Activated naive CD8-positive, alpha-beta T cell (primary cell): ENCODE results near the gene VWA8.
"Not testable (repeated sequence)": the region's sequence is repeated elsewhere in the genome, so short reads cannot be mapped to it uniquely, and the experiment has no call there.

Source experiments
- H3K27ac Mint-ChIP-seq: one replicate; pipeline ENCODE4 v1.8.0; 2021; ENCODE audit warnings: mixed read lengths
- H3K27me3 Mint-ChIP-seq: one replicate; pipeline ENCODE4 v1.8.0; 2021; ENCODE audit warnings: mixed read lengths
- H3K36me3 Mint-ChIP-seq: one replicate; pipeline ENCODE4 v1.8.0; 2021; ENCODE audit warnings: mixed read lengths
- H3K4me1 Mint-ChIP-seq: one replicate; pipeline ENCODE4 v1.8.0; 2021; ENCODE audit warnings: low read depth, mixed read lengths
- H3K4me3 Mint-ChIP-seq: one replicate; pipeline ENCODE4 v1.8.0; 2021; ENCODE audit warnings: mild to moderate bottlenecking, mixed read lengths
- H3K9me3 Mint-ChIP-seq: one replicate; pipeline ENCODE4 v1.8.0; 2021; ENCODE audit warnings: low read depth, mixed read lengths

The VWA8 gene

DNA sequence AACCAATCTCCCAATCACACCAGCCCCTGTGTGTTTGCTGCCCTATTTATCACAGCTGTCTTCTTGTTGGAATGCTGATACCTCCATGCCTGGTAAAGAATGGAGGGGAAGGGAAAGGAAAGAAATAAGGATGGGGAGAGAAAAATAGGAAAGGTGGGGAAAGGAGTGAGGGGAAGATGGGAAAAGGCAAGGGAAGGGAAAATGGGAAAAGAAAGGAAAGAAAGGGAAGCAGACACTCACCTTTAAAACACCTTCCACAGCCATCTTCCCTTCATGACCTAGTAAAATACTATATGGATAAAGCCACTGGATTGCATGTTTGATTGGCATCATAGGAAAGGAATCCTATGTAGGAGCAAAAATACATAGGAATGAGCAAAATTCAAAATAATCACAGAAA is 77.8 kb downstream of the VWA8 start:
- H3K36me3 Mint-ChIP-seq = peaks cover 45% of the 10 kb centered on the region
- no peak overlapping the region for H3K27ac Mint-ChIP-seq
- H3K4me3 Mint-ChIP-seq = no peak overlapping the region
- H3K4me1 Mint-ChIP-seq = no peaks in the 10 kb centered on the region
- H3K9me3 Mint-ChIP-seq = peaks cover 6% of the 10 kb centered on the region
- H3K27me3 Mint-ChIP-seq = no peaks in the 10 kb centered on the region

GRCh38 chr13:41881890-41882289 is 79.0 kb downstream of the VWA8 start:
- not testable (repeated sequence) for H3K27ac Mint-ChIP-seq, H3K4me1 Mint-ChIP-seq, H3K27me3 Mint-ChIP-seq, H3K4me3 Mint-ChIP-seq, H3K9me3 Mint-ChIP-seq
- peaks cover 37% of the 10 kb centered on the region for H3K36me3 Mint-ChIP-seq

DNA sequence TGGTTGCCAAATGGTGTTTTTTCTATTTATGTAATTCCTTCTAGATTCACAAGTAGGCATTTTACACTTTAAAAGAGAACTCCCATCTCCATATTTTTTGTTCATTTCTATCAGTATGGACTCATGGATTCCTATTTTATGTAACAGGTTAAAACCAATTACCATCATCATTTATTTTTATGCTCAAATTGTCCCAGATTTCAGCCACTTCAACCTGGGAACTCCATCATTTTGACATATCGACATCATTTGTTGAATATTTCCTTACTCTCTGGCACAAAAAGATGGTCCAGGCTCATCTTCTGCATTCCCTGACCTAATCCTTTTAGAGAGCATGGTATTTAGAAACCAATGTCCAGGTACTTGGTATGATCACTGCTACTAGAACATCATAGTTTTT is 79.9 kb downstream of the VWA8 start:
- Mint-ChIP-seq H3K27ac (no peak overlapping the region), H3K4me1 (no peaks in the 10 kb centered on the region), H3K36me3 (peaks cover 33% of the 10 kb centered on the region), H3K4me3 (no peak overlapping the region), H3K27me3 (no peaks in the 10 kb centered on the region), H3K9me3 (peaks cover 6% of the 10 kb centered on the region)

- peaks cover 26% of the 10 kb centered on the region for H3K36me3 Mint-ChIP-seq
- no peaks in the 10 kb centered on the region for H3K4me1 Mint-ChIP-seq
- no peaks in the 10 kb centered on the region for H3K27me3 Mint-ChIP-seq
- H3K4me3 Mint-ChIP-seq = no peak overlapping the region
- H3K9me3 Mint-ChIP-seq = no peaks in the 10 kb centered on the region
- H3K27ac Mint-ChIP-seq = peak overlapping the region; percentile 28
Observed at GRCh38 chr13:41864658-41865057, 96.3 kb downstream of the VWA8 start.

DNA sequence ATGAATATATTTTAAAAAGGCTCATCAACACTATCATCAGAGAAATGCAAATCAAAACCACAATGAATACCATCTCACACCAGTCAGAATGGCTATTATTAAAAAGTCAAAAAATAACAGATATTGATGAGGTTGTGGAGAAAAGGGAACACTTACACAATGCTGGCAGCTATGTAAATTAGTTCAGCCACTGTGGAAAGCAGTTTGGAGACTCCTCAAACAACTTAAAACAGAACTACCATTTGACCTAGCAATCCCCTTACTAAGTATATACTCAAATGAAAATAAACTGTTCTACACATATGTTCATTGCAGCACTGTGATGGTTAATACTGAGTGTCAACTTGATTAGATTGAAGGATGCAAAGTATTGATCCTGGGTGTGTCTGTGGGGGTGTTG is 98.2 kb downstream of the VWA8 start:
- H3K9me3 Mint-ChIP-seq, H3K27ac Mint-ChIP-seq, H3K4me3 Mint-ChIP-seq, H3K27me3 Mint-ChIP-seq, H3K4me1 Mint-ChIP-seq: not testable (repeated sequence)
- peaks cover 37% of the 10 kb centered on the region for H3K36me3 Mint-ChIP-seq

- no peak overlapping the region for H3K4me3 Mint-ChIP-seq
- no peaks in the 10 kb centered on the region for H3K9me3 Mint-ChIP-seq
- no peaks in the 10 kb centered on the region for H3K27me3 Mint-ChIP-seq
- no peaks in the 10 kb centered on the region for H3K4me1 Mint-ChIP-seq
- H3K36me3 Mint-ChIP-seq = peaks cover 44% of the 10 kb centered on the region
- no peak overlapping the region for H3K27ac Mint-ChIP-seq
Observed at GRCh38 chr13:41859565-41859964, 101.3 kb downstream of the VWA8 start.

DNA sequence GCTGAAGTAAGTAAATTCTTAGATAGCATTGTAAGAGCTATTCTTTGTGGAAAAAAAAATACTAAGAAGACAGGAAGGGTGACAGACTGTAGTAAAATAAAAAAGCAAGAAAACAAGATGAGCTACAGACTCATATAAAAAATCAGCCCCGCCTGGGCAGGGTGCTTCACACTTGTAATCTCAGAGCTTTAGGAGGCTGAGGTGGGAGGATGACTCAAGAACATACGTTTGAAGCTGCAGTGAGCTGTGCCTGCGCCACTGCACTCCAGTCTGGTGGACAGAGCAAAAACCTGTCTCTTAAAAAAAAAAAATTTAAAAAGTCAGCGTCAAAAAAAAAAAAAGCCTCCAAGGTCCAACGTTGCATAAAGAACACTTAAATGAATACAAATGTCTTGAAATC is 102.1 kb downstream of the VWA8 start:
- peaks cover 43% of the 10 kb centered on the region for H3K36me3 Mint-ChIP-seq
- H3K27ac Mint-ChIP-seq = no peak overlapping the region
- no peaks in the 10 kb centered on the region for H3K27me3 Mint-ChIP-seq

GRCh38 chr13:41854758-41855157 is 106.2 kb downstream of the VWA8 start:
- Mint-ChIP-seq H3K4me1 (no peaks in the 10 kb centered on the region), H3K36me3 (peaks cover 53% of the 10 kb centered on the region), H3K27ac (no peak overlapping the region), H3K4me3 (no peak overlapping the region), H3K9me3 (no peaks in the 10 kb centered on the region), H3K27me3 (no peaks in the 10 kb centered on the region)

More for the DNA sequence above, 102.1 kb downstream of the VWA8 start:
- Mint-ChIP-seq H3K4me3 (no peak overlapping the region), H3K9me3 (no peaks in the 10 kb centered on the region), H3K4me1 (no peaks in the 10 kb centered on the region)

- no peaks in the 10 kb centered on the region for H3K9me3 Mint-ChIP-seq
- H3K36me3 Mint-ChIP-seq = peaks cover 51% of the 10 kb centered on the region
- H3K4me1 Mint-ChIP-seq = no peaks in the 10 kb centered on the region
- H3K27me3 Mint-ChIP-seq = no peaks in the 10 kb centered on the region
- H3K4me3 Mint-ChIP-seq = no peak overlapping the region
- H3K27ac Mint-ChIP-seq = peak overlapping the region; percentile 16
Observed at GRCh38 chr13:41851351-41851750, 109.6 kb downstream of the VWA8 start.

DNA sequence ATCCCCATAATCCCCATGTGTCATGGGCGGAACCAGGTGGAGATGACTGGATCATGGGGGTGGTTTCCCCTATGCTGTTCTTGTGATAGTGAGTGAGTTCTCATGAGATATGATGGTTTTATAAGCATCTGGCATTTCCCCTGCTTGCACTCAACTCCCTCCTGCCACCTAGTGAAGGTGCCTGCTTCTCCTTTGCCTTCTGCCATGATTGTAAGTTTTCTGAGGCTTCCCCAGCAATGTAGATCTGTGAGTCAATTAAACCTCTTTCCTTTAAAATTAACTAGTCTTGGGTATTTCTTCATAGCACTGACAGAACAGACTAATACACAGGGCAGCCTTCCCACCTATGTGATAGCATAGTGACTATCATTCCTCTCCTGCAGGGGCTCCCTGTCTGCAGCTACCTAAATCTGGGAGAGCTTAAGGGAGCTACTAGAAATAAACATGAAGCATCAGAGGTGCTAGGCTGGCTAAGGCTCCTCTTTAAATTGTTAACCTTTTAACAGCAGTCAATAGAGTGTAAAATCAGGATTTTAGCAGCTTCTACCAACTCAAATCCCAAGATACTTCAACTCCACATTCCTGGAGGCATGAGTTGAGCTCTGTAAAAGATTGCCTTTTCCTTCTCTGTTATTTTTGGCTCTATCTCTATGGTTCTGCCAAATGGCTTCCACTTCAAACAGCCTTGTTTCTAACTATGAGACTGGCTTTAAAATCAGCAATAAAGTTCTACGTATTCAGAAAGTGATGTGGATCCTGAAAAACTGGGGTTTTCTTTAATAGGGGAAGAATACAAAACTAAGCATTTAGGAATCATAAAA is 112.3 kb downstream of the VWA8 start:
- no peak overlapping the region for H3K4me3 Mint-ChIP-seq
- H3K27ac Mint-ChIP-seq = no peak overlapping the region
- H3K4me1 Mint-ChIP-seq = peaks cover under 1% of the 10 kb centered on the region
- peaks cover 56% of the 10 kb centered on the region for H3K36me3 Mint-ChIP-seq
- H3K27me3 Mint-ChIP-seq = no peaks in the 10 kb centered on the region
- no peaks in the 10 kb centered on the region for H3K9me3 Mint-ChIP-seq

DNA sequence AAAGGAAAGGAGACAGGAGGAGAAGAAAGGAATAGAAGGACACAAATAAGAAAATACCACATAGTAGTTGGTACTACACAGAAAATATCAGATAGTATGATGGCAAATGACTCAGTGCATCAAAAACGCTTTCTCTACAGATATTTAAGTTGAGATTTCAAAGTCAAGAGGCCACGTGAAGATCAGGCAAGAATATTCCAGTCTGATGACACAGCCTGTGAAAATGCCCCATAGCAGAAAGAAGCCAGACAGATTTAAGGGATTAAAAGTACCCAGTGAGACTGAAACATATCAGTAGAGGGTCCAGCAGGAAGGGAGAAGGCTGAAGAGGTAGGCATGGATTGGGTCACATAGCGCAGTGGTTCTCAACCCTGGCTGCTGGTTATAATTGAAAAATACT is 113.7 kb downstream of the VWA8 start:
- H3K4me1 Mint-ChIP-seq = peaks cover 2% of the 10 kb centered on the region
- no peaks in the 10 kb centered on the region for H3K27me3 Mint-ChIP-seq
- H3K36me3 Mint-ChIP-seq = peaks cover 48% of the 10 kb centered on the region
- no peak overlapping the region for H3K4me3 Mint-ChIP-seq
- no peaks in the 10 kb centered on the region for H3K9me3 Mint-ChIP-seq
- H3K27ac Mint-ChIP-seq = no peak overlapping the region

DNA sequence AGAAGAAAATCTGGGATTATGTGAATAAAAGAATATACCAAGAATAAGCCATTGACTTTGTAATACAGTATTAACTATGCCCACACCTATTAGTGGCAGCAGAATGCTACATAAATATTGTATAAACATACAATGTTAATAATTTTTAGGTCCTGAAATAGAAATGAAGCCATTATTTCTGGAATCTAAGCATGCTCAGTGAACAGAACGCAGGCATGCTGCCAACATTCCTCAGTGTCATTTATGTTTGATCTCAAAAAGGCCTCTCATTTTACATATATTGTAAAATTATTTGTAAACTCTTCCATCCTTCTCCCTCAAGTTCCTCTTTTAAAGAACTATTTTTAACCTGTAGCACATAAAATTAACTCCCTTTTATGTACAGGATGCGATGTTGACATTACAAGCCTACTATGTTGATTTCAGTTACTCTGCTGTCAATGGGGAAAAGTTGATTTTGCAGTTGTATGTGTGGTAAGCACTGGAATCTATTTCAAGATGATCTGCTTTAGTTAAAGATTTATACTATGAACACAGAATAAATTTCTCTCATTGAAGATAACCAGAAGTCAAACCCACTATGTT is 118.8 kb downstream of the VWA8 start:
- H3K9me3 Mint-ChIP-seq = no peaks in the 10 kb centered on the region
- peaks cover 2% of the 10 kb centered on the region for H3K4me1 Mint-ChIP-seq
- H3K27me3 Mint-ChIP-seq = no peaks in the 10 kb centered on the region
- H3K27ac Mint-ChIP-seq = no peak overlapping the region
- peaks cover 40% of the 10 kb centered on the region for H3K36me3 Mint-ChIP-seq
- no peak overlapping the region for H3K4me3 Mint-ChIP-seq

DNA sequence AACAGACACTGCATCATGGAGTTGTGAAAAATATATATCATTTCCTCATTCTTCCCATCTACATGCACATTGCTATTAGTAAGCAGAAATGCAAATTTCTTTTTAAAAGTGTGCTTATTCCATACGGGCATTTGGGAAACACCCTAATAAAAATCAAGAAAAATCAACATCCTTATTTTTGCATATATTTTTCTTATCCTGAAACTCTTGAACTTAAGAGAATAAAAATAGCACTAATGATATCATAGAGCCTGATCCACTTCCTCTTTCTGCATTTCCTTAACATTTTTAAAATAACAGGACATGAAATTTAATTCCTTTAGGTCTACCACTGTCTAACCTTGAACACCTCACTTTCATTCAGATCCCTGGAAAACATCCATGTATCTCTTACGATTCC is 123.3 kb downstream of the VWA8 start:
- peaks cover 31% of the 10 kb centered on the region for H3K36me3 Mint-ChIP-seq
- no peaks in the 10 kb centered on the region for H3K4me1 Mint-ChIP-seq
- no peak overlapping the region for H3K4me3 Mint-ChIP-seq
- H3K9me3 Mint-ChIP-seq = no peaks in the 10 kb centered on the region
- H3K27ac Mint-ChIP-seq = no peak overlapping the region
- H3K27me3 Mint-ChIP-seq = no peaks in the 10 kb centered on the region

GRCh38 chr13:41835871-41836270 is 125.0 kb downstream of the VWA8 start:
- no peaks in the 10 kb centered on the region for H3K4me1 Mint-ChIP-seq
- H3K4me3 Mint-ChIP-seq = no peak overlapping the region
- no peaks in the 10 kb centered on the region for H3K9me3 Mint-ChIP-seq
- no peaks in the 10 kb centered on the region for H3K27me3 Mint-ChIP-seq
- H3K36me3 Mint-ChIP-seq = peaks cover 27% of the 10 kb centered on the region
- H3K27ac Mint-ChIP-seq = no peak overlapping the region

GRCh38 chr13:41834697-41835096 is 126.2 kb downstream of the VWA8 start:
- H3K4me1 Mint-ChIP-seq, H3K27ac Mint-ChIP-seq, H3K4me3 Mint-ChIP-seq, H3K9me3 Mint-ChIP-seq, H3K27me3 Mint-ChIP-seq: not testable (repeated sequence)
- peaks cover 27% of the 10 kb centered on the region for H3K36me3 Mint-ChIP-seq

DNA sequence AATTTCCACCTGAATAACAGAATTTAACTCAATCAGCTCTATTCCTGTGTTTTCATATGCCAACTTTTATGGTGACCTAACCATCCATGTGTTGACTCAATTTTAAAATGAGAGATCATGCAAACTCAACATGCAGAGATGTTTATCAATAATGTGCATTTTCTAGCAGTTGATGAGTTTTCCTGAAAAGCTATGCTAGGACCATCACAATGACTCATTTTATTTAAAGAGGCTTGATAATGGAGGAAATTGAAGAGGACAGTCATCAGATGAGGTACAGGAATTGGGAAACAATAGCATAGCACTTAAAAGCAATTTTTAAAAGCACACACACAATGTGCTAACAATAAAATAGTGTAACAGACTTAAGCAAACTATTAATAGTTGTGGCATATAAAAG is 127.1 kb downstream of the VWA8 start:
- Mint-ChIP-seq H3K27me3 (no peaks in the 10 kb centered on the region), H3K27ac (no peak overlapping the region), H3K9me3 (no peaks in the 10 kb centered on the region), H3K36me3 (peaks cover 24% of the 10 kb centered on the region), H3K4me3 (no peak overlapping the region), H3K4me1 (no peaks in the 10 kb centered on the region)
